A549 treated with ZK216348 at 1 μM for 4 hours (cell line): Measurements from ENCODE around the gene HSPA6. TPM values are rescaled to one million over a fixed set of nuclear protein-coding genes. Genes with fewer than 3 reads are reported as not detected.

Experiments
- total RNA-seq: library from RNA; stranded (reverse); fragments of 200-300 nt; extraction: Qiagen RNA extraction; gene quantifications from 5 replicates; pipeline ENCODE4 v1.2.3, GENCODE V29; 2022; ENCODE audit warnings: low read depth

HSPA6 gene
- 1.1 to 10.4 TPM (median 2.8 TPM) in 5 replicates for total RNA-seq

GRCh38 chr1:161523817-161524741 is at the start of gene HSPA6:
HSPA6 (plus strand) TSS chr1:161524540; CDS start chr1:161524659, 119 bp downstream.

GRCh38 chr1:161549652-161550051 is 25.3 kb downstream of the HSPA6 start, which contains the start of gene FCGR3A:
FCGR3A (minus strand) TSS chr1:161549818; CDS start chr1:161549736, 82 bp downstream.

Other genes with a start within 250 kb of the HSPA6 start
- gene MPZ, start 214.6 kb upstream of the HSPA6 start, total RNA-seq, result 0.21 to 0.57 TPM (median 0.45 TPM) in 4 of 5 replicates, not detected in the other
- 236 to 252 TPM (median 244 TPM) in 5 replicates for gene SDHC, start 210.2 kb upstream of the HSPA6 start, total RNA-seq
- gene CFAP126, start 156.7 kb upstream of the HSPA6 start, total RNA-seq, result 0.33 to 0.60 TPM (median 0.49 TPM) in 3 of 5 replicates, not detected in the others
- gene FCGR2A, start 19.1 kb upstream of the HSPA6 start, total RNA-seq, result not detected in 5 replicates
- not detected in 5 replicates for gene FCGR3A, start 25.3 kb downstream of the HSPA6 start, total RNA-seq
- gene FCGR3B, start 106.6 kb downstream of the HSPA6 start, total RNA-seq, result not detected in 5 replicates
- gene FCGR2B, start 138.6 kb downstream of the HSPA6 start, total RNA-seq, result not detected in 5 replicates
- not detected in 5 replicates for gene FCRLA, start 182.7 kb downstream of the HSPA6 start, total RNA-seq
- gene FCRLB, start 197.0 kb downstream of the HSPA6 start, total RNA-seq, result 1.1 to 2.0 TPM (median 1.8 TPM) in 5 replicates
- gene DUSP12, start 225.2 kb downstream of the HSPA6 start, total RNA-seq, result 42.9 to 57.7 TPM (median 45.6 TPM) in 5 replicates
- 11.1 to 17.5 TPM (median 13.1 TPM) in 5 replicates for gene ATF6, start 241.8 kb downstream of the HSPA6 start, total RNA-seq